ENCODE results near the gene THSD8.
A peak's percentile ranks its signal among the peaks of the same experiment; 100 is the strongest.
"Not testable (repeated sequence)": the region's sequence is repeated elsewhere in the genome, so short reads cannot be mapped to it uniquely, and the experiment has no call there.

The THSD8 gene

GRCh38 chr19:12840091-12841079 lies 38.5 kb downstream of the THSD8 start:
- peak; percentile 46 for DNase-seq (ENCODE audit: low read depth)
- TF ChIP-seq, protein P1, sequence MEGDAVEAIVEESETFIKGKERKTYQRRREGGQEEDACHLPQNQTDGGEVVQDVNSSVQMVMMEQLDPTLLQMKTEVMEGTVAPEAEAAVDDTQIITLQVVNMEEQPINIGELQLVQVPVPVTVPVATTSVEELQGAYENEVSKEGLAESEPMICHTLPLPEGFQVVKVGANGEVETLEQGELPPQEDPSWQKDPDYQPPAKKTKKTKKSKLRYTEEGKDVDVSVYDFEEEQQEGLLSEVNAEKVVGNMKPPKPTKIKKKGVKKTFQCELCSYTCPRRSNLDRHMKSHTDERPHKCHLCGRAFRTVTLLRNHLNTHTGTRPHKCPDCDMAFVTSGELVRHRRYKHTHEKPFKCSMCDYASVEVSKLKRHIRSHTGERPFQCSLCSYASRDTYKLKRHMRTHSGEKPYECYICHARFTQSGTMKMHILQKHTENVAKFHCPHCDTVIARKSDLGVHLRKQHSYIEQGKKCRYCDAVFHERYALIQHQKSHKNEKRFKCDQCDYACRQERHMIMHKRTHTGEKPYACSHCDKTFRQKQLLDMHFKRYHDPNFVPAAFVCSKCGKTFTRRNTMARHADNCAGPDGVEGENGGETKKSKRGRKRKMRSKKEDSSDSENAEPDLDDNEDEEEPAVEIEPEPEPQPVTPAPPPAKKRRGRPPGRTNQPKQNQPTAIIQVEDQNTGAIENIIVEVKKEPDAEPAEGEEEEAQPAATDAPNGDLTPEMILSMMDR (conservative IDR thresholded peaks at IDR 0.05; ENCODE audit: low read length), result no peak
- peak overlapping the region; percentile 34 for H3K4me3 ChIP-seq (ENCODE audit: low read length)

DNA sequence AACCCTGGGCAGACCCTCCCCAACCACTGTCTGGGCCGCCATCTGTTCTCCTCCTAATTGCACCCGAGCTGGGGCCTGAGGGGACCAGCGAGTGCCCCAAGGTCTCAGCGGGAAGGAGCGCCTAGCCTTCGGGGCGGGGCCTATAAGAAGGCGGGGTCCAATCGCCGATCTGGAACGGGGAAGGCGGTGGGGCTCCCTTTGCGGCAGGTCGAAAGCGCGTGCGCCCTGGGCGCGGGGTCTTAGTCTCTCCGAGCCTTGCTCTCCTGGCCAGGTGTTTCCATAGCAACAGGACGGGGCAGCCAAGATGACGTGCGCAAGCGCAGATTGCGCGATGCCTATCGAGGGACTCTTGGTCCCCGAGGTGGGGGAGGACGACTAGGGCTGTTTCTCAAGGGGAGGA lies 39.2 kb downstream of the THSD8 start:
- peak overlapping the region; percentile 34 for H3K4me3 ChIP-seq (ENCODE audit: low read length)
- TF ChIP-seq, protein P1 (conservative IDR thresholded peaks at IDR 0.05; ENCODE audit: low read length), result no peak
- DNase-seq (ENCODE audit: low read depth), result no peak

GRCh38 chr19:12842511-12842910 lies 40.6 kb downstream of the THSD8 start:
- DNase-seq (ENCODE audit: low read depth), result no peak
- no peak overlapping the region for H3K4me3 ChIP-seq (ENCODE audit: low read length)
- TF ChIP-seq, protein P1 (conservative IDR thresholded peaks at IDR 0.05; ENCODE audit: low read length), result no peak

- H3K4me3 ChIP-seq (ENCODE audit: low read length), result no peak overlapping the region
- TF ChIP-seq, protein P1 (conservative IDR thresholded peaks at IDR 0.05; ENCODE audit: low read length), result no peak
- DNase-seq (ENCODE audit: low read depth), result no peak
These were observed 41.5 kb downstream of the THSD8 start for GRCh38 chr19:12843328-12843727.

DNA sequence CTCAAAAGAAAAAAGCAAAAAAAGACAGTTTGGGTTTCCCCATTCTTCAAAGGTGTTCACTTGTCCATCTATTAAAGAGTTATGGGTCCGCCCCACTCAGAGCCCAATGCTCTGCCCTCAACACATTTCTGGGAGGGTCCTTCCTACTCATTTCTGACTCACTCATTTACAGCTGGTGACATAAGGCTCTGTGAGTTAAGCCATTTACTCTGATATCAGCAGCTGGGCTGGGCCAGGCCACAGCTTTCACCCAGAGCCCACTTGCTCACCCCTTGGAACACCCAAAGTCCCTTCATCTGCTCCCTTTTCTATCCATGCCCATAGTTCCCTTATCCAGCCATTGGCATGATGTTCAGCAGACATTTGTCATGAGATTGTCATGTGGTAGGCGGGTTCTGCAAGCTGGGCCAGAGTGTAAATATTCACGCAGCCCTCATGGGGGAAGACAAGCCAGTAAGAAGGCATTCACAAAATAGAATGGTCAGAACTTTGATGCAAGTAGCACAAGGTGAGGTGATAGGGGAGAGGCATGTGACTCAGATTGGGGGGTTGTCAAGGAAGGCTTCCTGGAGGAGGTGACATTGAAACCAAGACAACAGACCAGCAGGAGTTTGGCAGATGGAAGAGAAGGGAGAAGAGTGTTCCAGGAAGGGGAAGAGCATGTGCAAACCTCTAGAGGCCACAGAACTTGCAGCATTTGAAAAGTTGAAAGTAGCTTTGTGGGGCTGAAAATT lies 42.3 kb downstream of the THSD8 start:
- H3K4me3 ChIP-seq (ENCODE audit: low read length), result no peak overlapping the region
- TF ChIP-seq, protein P1 (conservative IDR thresholded peaks at IDR 0.05; ENCODE audit: low read length), result no peak
- DNase-seq (ENCODE audit: low read depth), result no peak

GRCh38 chr19:12846613-12847012 lies 44.7 kb downstream of the THSD8 start:
- H3K4me3 ChIP-seq (ENCODE audit: low read length); DNase-seq (ENCODE audit: low read depth): not testable (repeated sequence)
